HepG2 (cell line): ENCODE measurements around the gene PANK1.

Experiments
- EZH2 ChIP-seq: conservative IDR thresholded peaks from 2 replicates; pipeline ENCODE4 v1.6.1; 2012; ENCODE audit warnings: mild to moderate bottlenecking, low read depth, low read length, moderate library complexity
- NFRKB ChIP-seq: fragments of 450-650 bp; IDR thresholded peaks from 2 replicates; pipeline ENCODE4 v1.6.1; 2017
- POLR2A ChIP-seq, 2 experiments: IDR thresholded peaks; 2 replicates each; pipeline ENCODE4 v1.6.1; 2011; ENCODE audit warnings: low read depth in 2 of 2, low read length in 2 of 2, mild to moderate bottlenecking in 1 of 2, moderate library complexity in 1 of 2; ENCODE audit not compliant: insufficient read depth in 1 of 2
- TAF1 ChIP-seq: sonication (generic); formaldehyde crosslinking; IDR thresholded peaks from 2 replicates; pipeline ENCODE4 v1.4.0; 2020; ENCODE audit warnings: missing genetic modification reagents

- TF ChIP-seq TAF1 (CRISPR knock-in tag): no peak
- TF ChIP-seq NFRKB: no peak
- no peak for TF ChIP-seq EZH2
- TF ChIP-seq POLR2A (IDR thresholded peaks at IDR 0.05; ENCODE audit: insufficient read depth in 1 of 2, low read depth in 2 of 2, low read length in 2 of 2): no peak
Measured at GRCh38 chr10:89648074-89648473, 3.0 kb upstream of the PANK1 start.
